GM04504 (cell line): ENCODE results near the gene SLC25A48.

Experiments used
- DNase-seq: peaks from one replicate; pipeline ENCODE4 v3.0.0-alpha.2; 2012; ENCODE audit warnings: low read depth

Gene SLC25A48

GRCh38 chr5:135920199-135920598 is 85.7 kb downstream of the SLC25A48 start:
- DNase-seq = no peak

GRCh38 chr5:135921388-135921787 is 86.9 kb downstream of the SLC25A48 start:
- peak; percentile 30 for DNase-seq

- no peak for DNase-seq
Measured at GRCh38 chr5:135930029-135930948, 95.8 kb downstream of the SLC25A48 start.

- no peak for DNase-seq
Measured at GRCh38 chr5:135930949-135931295, 96.5 kb downstream of the SLC25A48 start.

GRCh38 chr5:135934939-135935338 is 100.5 kb downstream of the SLC25A48 start:
- DNase-seq = no peak

- DNase-seq = no peak
Measured at GRCh38 chr5:135937245-135937911, 102.9 kb downstream of the SLC25A48 start.
